K562 (cell line): ENCODE measurements around the gene TUBGCP6. TPM values are rescaled to one million over a fixed set of nuclear protein-coding genes. Genes with fewer than 3 reads are reported as not detected.
A peak's percentile ranks its signal among the peaks of the same experiment; 100 is the strongest.

Source experiments
- ATAC-seq: fragments of 200-7000 bp; cut with Tn5 transposase; 3 replicates; pipeline ENCODE4 v1.9.1; 2020; ENCODE audit warnings: moderate library complexity
- BruUV-seq: library from RNA; stranded (reverse); fragments of 400-500 nt; replicated peaks from 2 replicates; lab custom pipeline; 2021; lab: Mats Ljungman, UMichigan
- CTCF ChIA-PET: fragments of 300-600 bp; formaldehyde crosslinking; extraction: SDS; loops from one replicate; lab custom pipeline; 2021; ENCODE audit warnings: low intra/inter-chr PET ratio; lab: Yijun Ruan, JAX
- POLR2A ChIA-PET: fragments of 300-600, 350-650 bp; sonication (Branson Sonifier 250); formaldehyde crosslinking; extraction: SDS; loops from one replicate; lab custom pipeline; 2021; ENCODE audit warnings: antibody characterized with exemption, inconsistent platforms; lab: Yijun Ruan, JAX
- DNase-seq, 4 experiments: peaks; one replicate each; pipeline versions ENCODE4 v3.0.0 to v3.0.0-alpha.2; 2011 to 2018; ENCODE audit warnings: low spot score in 3 of 4, mixed read lengths in 3 of 4; ENCODE audit errors: extremely low read depth in 1 of 4
- FAIRE-seq: peaks from 2 replicates; lab custom pipeline; 2011; peaks lifted over from hg19 to GRCh38; lab: Jason Lieb, UNC
- H2AFZ ChIP-seq: 2 replicates; pipeline ENCODE4 v1.6.0; 2011; ENCODE audit warnings: low read depth, low read length, control low read depth, inconsistent platforms
- H3K27ac ChIP-seq: fragments of 200-600 bp; 3 replicates; pipeline ENCODE4 v1.8.0; 2011; ENCODE audit warnings: low read depth, mild to moderate bottlenecking, control low read depth, inconsistent platforms, low read length, moderate library complexity, mixed read lengths; ENCODE audit errors: extremely low read depth
- H3K27me3 ChIP-seq, 2 experiments: fragments of 300-600 bp in 1 of 2; 2 replicates in 1 of 2; 3 replicates in 1 of 2; pipeline versions ENCODE4 v1.6.0 to v1.8.0; 2011; ENCODE audit warnings: inconsistent platforms in 2 of 2, low read length in 2 of 2, mild to moderate bottlenecking in 1 of 2, mixed read lengths in 1 of 2, moderate library complexity in 1 of 2; ENCODE audit not compliant: control insufficient read depth in 2 of 2, insufficient read depth in 2 of 2
- H3K36me3 ChIP-seq: fragments of 300-600 bp; 3 replicates; pipeline ENCODE4 v1.8.0; 2011; ENCODE audit warnings: mild to moderate bottlenecking, low read length, inconsistent platforms; ENCODE audit not compliant: control insufficient read depth, insufficient read depth
- H3K4me1 ChIP-seq, 2 experiments: fragments of 200-600 bp in 1 of 2; replicated peaks in 1 of 2; 2 replicates in 1 of 2; 3 replicates in 1 of 2; pipeline versions ENCODE4 v1.5.1 to v1.8.0; 2011; ENCODE audit warnings: inconsistent platforms in 2 of 2, low read length in 2 of 2, mild to moderate bottlenecking in 1 of 2, mixed read lengths in 1 of 2, moderate library complexity in 1 of 2; ENCODE audit not compliant: control insufficient read depth in 2 of 2, insufficient read depth in 2 of 2
- H3K4me2 ChIP-seq: 2 replicates; pipeline ENCODE4 v1.6.1; 2011; ENCODE audit warnings: low read length, control low read depth, inconsistent platforms, mixed read lengths; ENCODE audit not compliant: insufficient read depth
- H3K4me3 ChIP-seq: fragments of 200-600 bp; sonication (generic), shearing (Covaris generic); 2 replicates; pipeline ENCODE4 v1.5.1; 2016; ENCODE audit warnings: control low read depth, inconsistent platforms
- H3K79me2 ChIP-seq: fragments of 200-600 bp; 3 replicates; pipeline ENCODE4 v1.8.0; 2011; ENCODE audit warnings: low read length, inconsistent platforms; ENCODE audit not compliant: control insufficient read depth, insufficient read depth
- H3K9ac ChIP-seq, 2 experiments: 2 replicates each; pipeline versions ENCODE4 v1.6.0 to v1.6.1; 2011; ENCODE audit warnings: low read depth in 2 of 2, low read length in 2 of 2, control low read depth in 1 of 2, inconsistent platforms in 1 of 2, mild to moderate bottlenecking in 1 of 2, mixed read lengths in 1 of 2; ENCODE audit not compliant: insufficient read depth in 1 of 2
- H3K9me1 ChIP-seq: one replicate; pipeline ENCODE4 v1.6.0; 2011; ENCODE audit warnings: inconsistent platforms, mild to moderate bottlenecking, low read length, moderate library complexity; ENCODE audit not compliant: control insufficient read depth, insufficient read depth
- H3K9me3 ChIP-seq: replicated peaks from 2 replicates; pipeline ENCODE4 v1.5.1; 2011; ENCODE audit warnings: low read depth, low read length, inconsistent platforms; ENCODE audit not compliant: control insufficient read depth, insufficient read depth
- H4K20me1 ChIP-seq: replicated peaks from 2 replicates; pipeline ENCODE4 v1.6.1; 2011; ENCODE audit warnings: low read length, inconsistent platforms, mixed read lengths; ENCODE audit not compliant: control insufficient read depth, insufficient read depth
- ATF6 ChIP-seq: sonication (generic); formaldehyde crosslinking; IDR thresholded peaks from 2 replicates; pipeline ENCODE4 v1.4.0; 2020; ENCODE audit warnings: mild to moderate bottlenecking, missing genetic modification reagents
- CTCF ChIP-seq, 3 experiments: IDR thresholded peaks in 2 of 3; conservative IDR thresholded peaks in 1 of 3; 2 replicates each; pipeline ENCODE4 v1.5.1; 2011 to 2012; ENCODE audit warnings: low read length in 3 of 3, mild to moderate bottlenecking in 3 of 3, control low read depth in 2 of 3, improper control_type of control experiment in 1 of 3, inconsistent platforms in 1 of 3, low read depth in 1 of 3, mixed read lengths in 1 of 3, moderate library complexity in 1 of 3; ENCODE audit not compliant: insufficient read depth in 2 of 3
- CXXC5 ChIP-seq: fragments of 250-450 bp; sonication (Bioruptor Pico); IDR thresholded peaks from 2 replicates; pipeline ENCODE4 v1.8.0; 2022; ENCODE audit warnings: inconsistent platforms, mild to moderate bottlenecking, moderate library complexity
- HMGXB4 ChIP-seq: sonication (generic); formaldehyde crosslinking; IDR thresholded peaks from 2 replicates; pipeline ENCODE4 v1.8.1; 2023; ENCODE audit warnings: mild to moderate bottlenecking, missing genetic modification reagents
- ILK ChIP-seq: fragments of 450-650 bp; IDR thresholded peaks from 2 replicates; pipeline ENCODE4 v1.6.1; 2016; ENCODE audit warnings: missing genetic modification characterization, low read depth, mild to moderate bottlenecking, missing compliant biosample characterization, moderate library complexity, borderline replicate concordance
- XRCC5 ChIP-seq: fragments of 200-400 bp; formaldehyde crosslinking; IDR thresholded peaks from 2 replicates; pipeline ENCODE4 v1.6.1; 2017; ENCODE audit warnings: low read depth, mild to moderate bottlenecking, low read length
- ZNF140 ChIP-seq: fragments of 250-450 bp; sonication (Bioruptor Pico); IDR thresholded peaks from 2 replicates; pipeline ENCODE4 v1.8.0; 2021; ENCODE audit warnings: moderate library complexity, mild to moderate bottlenecking, inconsistent platforms
- ZNF668 ChIP-seq: fragments of 250-450 bp; sonication (Bioruptor Pico); IDR thresholded peaks from 2 replicates; pipeline ENCODE4 v1.8.0; 2022; ENCODE audit warnings: mild to moderate bottlenecking, inconsistent platforms
- WGBS: fragments of 100-300 bp; shearing (Covaris generic); methylation state at CpG from one replicate; pipeline ENCODE4 v1.1.6; 2016; ENCODE audit warnings: low coverage, mixed read lengths; ENCODE audit not compliant: insufficient coverage; ENCODE audit errors: missing lambda C conversion rate; 5-methylcytosine and 5-hydroxymethylcytosine counted together
- in situ Hi-C: fragments of 300-500 bp; cut with MboI; formaldehyde crosslinking; loops from 4 replicates; pipeline ENCODE4 v1.15.0; 2018; ENCODE audit warnings: inconsistent platforms, mixed read lengths
- intact Hi-C: fragments of 100-400 bp; cut with micrococcal nuclease; formaldehyde crosslinking; loops from 2 replicates; pipeline ENCODE4 v1.14.2; 2022
- polyA plus RNA-seq, 8 experiments: library from polyadenylated mRNA; depleted of rRNA in 4 of 8; stranded (reverse) in 5 of 8; unstranded in 3 of 8; fragments of >200 nt; fragmentation: Nextera tagmentation in 2 of 8; fragmentation: Illumina TruSeq in 1 of 8; extraction: Ambion mirVana in 2 of 8; extraction: Trizol in 1 of 8; gene quantifications; 2 replicates each; pipeline versions ENCODE4 v1.2.1 to v1.2.3, GENCODE V29; 2011 to 2014; ENCODE audit warnings: inconsistent platforms in 1 of 8, missing spikeins in 1 of 8
- total RNA-seq, 7 experiments: library from RNA; depleted of rRNA in 6 of 7; stranded (reverse); fragments of >200 nt in 6 of 7; fragmentation: Illumina TruSeq in 2 of 7; extraction: Trizol in 2 of 7; gene quantifications; 2 replicates each; pipeline versions ENCODE4 v1.2.1 to v1.2.3, GENCODE V29; 2011 to 2021; ENCODE audit warnings: low replicate concordance in 1 of 7

The TUBGCP6 gene
- total and polyA plus RNA-seq, 9 of the 15 experiments (the other 6 are each of a cell fraction or from before 2014, with no cell fraction given) = 0.76 to 33.0 (median 10.1) TPM

- Histone ChIP-seq H3K27me3 (no peaks in the 10 kb centered on the region), H3K4me2 (no peak overlapping the region), H3K79me2 (peaks cover 62% of the 10 kb centered on the region), H3K9ac (peak overlapping the region in 1 of 2 experiments; percentile 93; a peak in 2 of 4 replicates), H3K9me3 (no peaks in the 10 kb centered on the region), H3K36me3 (peaks cover 36% of the 10 kb centered on the region; the same call in 2 of the 3 replicates), H2AFZ (no peak overlapping the region), H4K20me1 (peaks cover 11% of the 10 kb centered on the region), H3K9me1 (no peaks in the 10 kb centered on the region), H3K4me1 (peaks cover 9 to 68% of the 10 kb centered on the region in 2 experiments), H3K4me3 (no peak overlapping the region; the same call in 1 of the 2 replicates), H3K27ac (no peak overlapping the region)
- DNase-seq (no peak), FAIRE-seq (no peak), ATAC-seq (no peak)
- TF ChIP-seq XRCC5 = no peak
- no peak for TF ChIP-seq ZNF140 (CRISPR knock-in tag)
- TF ChIP-seq CXXC5 (CRISPR knock-in tag) = no peak
- TF ChIP-seq ZNF668 = no peak
- TF ChIP-seq ATF6 (CRISPR knock-in tag) = no peak
- no peak for TF ChIP-seq HMGXB4 (CRISPR knock-in tag)
- no peak for TF ChIP-seq ILK (tag)
- TF ChIP-seq CTCF (IDR thresholded peaks at IDR 0.05 in 2 of 3, conservative IDR thresholded peaks at IDR 0.05 in 1 of 3; ENCODE audit: insufficient read depth in 2 of 3, low read depth in 1 of 3, low read length in 3 of 3) = 0 out of 6 replicates have a peak, but pooled peaks of 1 of the 3 experiments have one; percentile 20
- ChIA-PET POLR2A (no interaction called here), CTCF (no interaction called here)
- no TSS peak for BruUV-seq
- WGBS = 91% methylated on average over 14 of the region's 20 CpGs
- in situ Hi-C loops (no loop called here), intact Hi-C loops (no loop called here)
Observed at GRCh38 chr22:50246242-50247175, 1.7 kb upstream of the TUBGCP6 start.
